PFSK-1 (cell line): ENCODE results near the gene DAPP1.

ENCODE experiments used
- POLR2AphosphoS5 ChIP-seq: IDR thresholded peaks from 2 replicates; pipeline ENCODE4 v1.6.1; 2012; ENCODE audit warnings: low read depth, mild to moderate bottlenecking, control low read depth, low read length, moderate library complexity
- SIN3A ChIP-seq: IDR thresholded peaks from 2 replicates; pipeline ENCODE4 v1.6.1; 2012; ENCODE audit warnings: mild to moderate bottlenecking, low read length, moderate library complexity, borderline replicate concordance; ENCODE audit not compliant: insufficient read depth
- TAF1 ChIP-seq: IDR thresholded peaks from 2 replicates; pipeline ENCODE4 v1.6.1; 2012; ENCODE audit warnings: low read length, control low read depth, borderline replicate concordance; ENCODE audit not compliant: insufficient read depth
- TF ChIP-seq, protein P1 (sequence below), 2 experiments: IDR thresholded peaks; 2 replicates each; pipeline versions ENCODE4 v1.6.1 to v1.8.0; 2011 to 2012; ENCODE audit warnings: low read depth in 2 of 2, low read length in 2 of 2, control low read depth in 1 of 2, inconsistent platforms in 1 of 2, mild to moderate bottlenecking in 1 of 2, moderate library complexity in 1 of 2; ENCODE audit not compliant: insufficient read depth in 1 of 2

DNA sequence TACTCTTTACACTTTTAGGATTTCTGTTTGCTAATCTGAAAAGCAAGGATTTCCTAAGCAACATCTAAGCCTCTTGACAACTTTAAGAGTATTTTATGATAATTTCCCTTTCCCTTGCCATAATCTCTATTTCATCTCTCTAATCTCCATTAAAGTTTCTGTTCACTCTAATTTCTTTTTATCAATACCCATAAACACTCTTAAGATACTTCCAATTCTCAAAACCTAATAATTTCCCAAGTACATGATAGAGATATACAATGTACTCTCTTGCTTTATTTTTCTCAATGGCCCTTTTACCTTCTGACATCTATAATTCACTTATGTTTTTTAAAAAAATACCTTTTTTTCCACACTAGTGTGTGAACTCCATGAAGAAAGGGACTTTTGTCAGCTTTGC lies 26.8 kb downstream of the DAPP1 start:
- TF ChIP-seq, protein P1, sequence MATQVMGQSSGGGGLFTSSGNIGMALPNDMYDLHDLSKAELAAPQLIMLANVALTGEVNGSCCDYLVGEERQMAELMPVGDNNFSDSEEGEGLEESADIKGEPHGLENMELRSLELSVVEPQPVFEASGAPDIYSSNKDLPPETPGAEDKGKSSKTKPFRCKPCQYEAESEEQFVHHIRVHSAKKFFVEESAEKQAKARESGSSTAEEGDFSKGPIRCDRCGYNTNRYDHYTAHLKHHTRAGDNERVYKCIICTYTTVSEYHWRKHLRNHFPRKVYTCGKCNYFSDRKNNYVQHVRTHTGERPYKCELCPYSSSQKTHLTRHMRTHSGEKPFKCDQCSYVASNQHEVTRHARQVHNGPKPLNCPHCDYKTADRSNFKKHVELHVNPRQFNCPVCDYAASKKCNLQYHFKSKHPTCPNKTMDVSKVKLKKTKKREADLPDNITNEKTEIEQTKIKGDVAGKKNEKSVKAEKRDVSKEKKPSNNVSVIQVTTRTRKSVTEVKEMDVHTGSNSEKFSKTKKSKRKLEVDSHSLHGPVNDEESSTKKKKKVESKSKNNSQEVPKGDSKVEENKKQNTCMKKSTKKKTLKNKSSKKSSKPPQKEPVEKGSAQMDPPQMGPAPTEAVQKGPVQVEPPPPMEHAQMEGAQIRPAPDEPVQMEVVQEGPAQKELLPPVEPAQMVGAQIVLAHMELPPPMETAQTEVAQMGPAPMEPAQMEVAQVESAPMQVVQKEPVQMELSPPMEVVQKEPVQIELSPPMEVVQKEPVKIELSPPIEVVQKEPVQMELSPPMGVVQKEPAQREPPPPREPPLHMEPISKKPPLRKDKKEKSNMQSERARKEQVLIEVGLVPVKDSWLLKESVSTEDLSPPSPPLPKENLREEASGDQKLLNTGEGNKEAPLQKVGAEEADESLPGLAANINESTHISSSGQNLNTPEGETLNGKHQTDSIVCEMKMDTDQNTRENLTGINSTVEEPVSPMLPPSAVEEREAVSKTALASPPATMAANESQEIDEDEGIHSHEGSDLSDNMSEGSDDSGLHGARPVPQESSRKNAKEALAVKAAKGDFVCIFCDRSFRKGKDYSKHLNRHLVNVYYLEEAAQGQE (IDR thresholded peaks at IDR 0.05; ENCODE audit: insufficient read depth in 1 of 2, low read depth in 2 of 2, low read length in 2 of 2): no peak
- TF ChIP-seq SIN3A (no peak), POLR2AphosphoS5 (no peak), TAF1 (no peak)
